ENCODE measurements around the gene DICER1. TPM values are rescaled to one million over a fixed set of nuclear protein-coding genes. Genes with fewer than 3 reads are reported as not detected.

DICER1 gene
- total RNA-seq, 1 experiment from 2014 or later = 57.1 TPM

- H3K4me3 ChIP-seq (ENCODE audit: low read depth, low read length, poor library complexity, severe bottlenecking) = no peak overlapping the region
- H3K27ac ChIP-seq (ENCODE audit: low read depth, low read length, poor library complexity, severe bottlenecking) = no peak overlapping the region
- ChIA-PET CTCF (no interaction called here), POLR2A (ENCODE audit: low non-redundant PET) (no interaction called here)
- BruUV-seq (replicated peaks) = no TSS peak
- no peaks in the 10 kb centered on the region for H3K4me1 ChIP-seq (ENCODE audit: insufficient read depth, low read length, poor library complexity, severe bottlenecking)
- intact Hi-C loops (cut with micrococcal nuclease; ENCODE audit: unreplicated experiment) = no loop called here
- no peaks in the 10 kb centered on the region for H3K36me3 ChIP-seq (ENCODE audit: insufficient read depth, low read length, poor library complexity, severe bottlenecking)
- TF ChIP-seq EZH2 (IDR thresholded peaks at IDR 0.05; ENCODE audit: borderline replicate concordance, low read depth, low read length, poor library complexity, severe bottlenecking) (no peak), CTCF (conservative IDR thresholded peaks at IDR 0.05; ENCODE audit: low read depth, low read length) (no peak)
- H3K27me3 ChIP-seq (replicated peaks; ENCODE audit: insufficient read depth, low read depth, low read length, poor library complexity) = no peaks in the 10 kb centered on the region
- DNase-seq (ENCODE audit: low spot score) = no peak
- H3K9me3 ChIP-seq (ENCODE audit: low read depth, low read length, poor library complexity, severe bottlenecking) = no peaks in the 10 kb centered on the region
Measured at GRCh38 chr14:95043314-95043713, 114.0 kb downstream of the DICER1 start.

DNA sequence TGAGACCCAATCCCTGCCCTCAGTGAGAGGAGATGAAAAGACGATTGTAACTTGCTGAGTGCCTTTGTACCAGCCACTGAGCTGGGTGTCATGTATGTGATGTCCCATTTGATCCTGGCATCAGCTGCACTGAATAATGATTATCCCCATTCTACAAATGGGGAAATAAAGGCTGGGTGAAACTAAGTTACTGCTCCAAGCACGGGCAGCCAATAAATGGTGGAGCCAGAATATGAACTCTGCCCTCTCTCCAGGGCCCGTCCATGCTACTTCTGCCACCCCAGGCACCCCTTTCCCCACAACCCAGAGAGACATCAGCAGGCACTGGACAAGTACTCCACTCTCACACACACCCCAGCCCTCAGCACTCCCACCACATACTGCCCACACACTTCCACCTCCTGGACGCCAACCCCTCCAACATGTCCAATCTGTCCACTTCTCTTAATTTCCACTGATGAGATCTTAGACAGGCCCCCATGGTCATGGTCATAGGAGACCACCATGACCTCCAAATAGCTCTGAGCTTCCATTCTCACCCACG, 115.8 kb downstream of the DICER1 start:
- Histone ChIP-seq H3K4me1 (ENCODE audit: insufficient read depth, low read length, poor library complexity, severe bottlenecking) (no peaks in the 10 kb centered on the region), H3K27ac (ENCODE audit: low read depth, low read length, poor library complexity, severe bottlenecking) (no peak overlapping the region), H3K9me3 (ENCODE audit: low read depth, low read length, poor library complexity, severe bottlenecking) (no peaks in the 10 kb centered on the region), H3K4me3 (ENCODE audit: low read depth, low read length, poor library complexity, severe bottlenecking) (no peak overlapping the region), H3K27me3 (replicated peaks; ENCODE audit: insufficient read depth, low read depth, low read length, poor library complexity) (no peaks in the 10 kb centered on the region), H3K36me3 (ENCODE audit: insufficient read depth, low read length, poor library complexity, severe bottlenecking) (no peaks in the 10 kb centered on the region)
- intact Hi-C loops (cut with micrococcal nuclease; ENCODE audit: unreplicated experiment) = no loop called here
- POLR2A ChIA-PET (ENCODE audit: low non-redundant PET) = no interaction called here
- CTCF ChIA-PET = no interaction called here
- DNase-seq (ENCODE audit: low spot score) = no peak
- BruUV-seq (replicated peaks) = no TSS peak
- TF ChIP-seq EZH2 (IDR thresholded peaks at IDR 0.05; ENCODE audit: borderline replicate concordance, low read depth, low read length, poor library complexity, severe bottlenecking) (no peak), CTCF (conservative IDR thresholded peaks at IDR 0.05; ENCODE audit: low read depth, low read length) (no peak)

DNA sequence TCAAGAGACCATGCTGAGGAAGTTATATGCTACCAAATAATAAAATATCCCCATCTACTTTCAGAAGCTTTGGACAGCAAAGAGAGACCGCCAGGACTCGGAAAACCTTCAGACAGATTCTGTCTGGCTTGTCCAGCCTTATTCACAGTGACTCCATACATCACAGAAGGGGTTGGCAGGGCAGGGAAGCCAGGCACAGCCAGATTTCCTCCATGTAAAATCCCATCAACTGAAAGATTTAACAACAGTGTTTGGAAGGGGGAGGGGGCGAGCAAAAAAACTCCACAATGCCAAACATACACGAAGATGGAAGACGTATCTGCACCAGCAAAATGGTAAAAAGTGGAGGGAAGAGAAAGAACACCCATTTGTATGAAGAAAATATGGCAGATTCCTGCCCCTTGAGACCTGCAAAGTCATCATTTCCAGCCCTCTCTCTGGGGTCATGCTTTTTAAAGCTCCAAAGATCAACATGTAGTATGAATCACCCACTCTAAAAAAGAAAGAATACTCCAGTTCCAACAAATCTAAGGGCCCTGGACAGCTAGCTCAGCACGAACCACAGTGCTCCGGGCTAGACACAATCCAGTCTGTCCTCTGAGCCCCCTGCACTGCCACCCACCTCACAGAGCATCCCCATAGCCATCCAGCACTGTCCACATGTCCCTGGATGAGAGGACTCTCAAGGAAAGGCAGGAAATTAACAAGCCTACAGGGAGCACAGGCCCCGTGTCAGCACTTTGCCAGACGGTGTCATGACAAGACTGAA, 116.4 kb downstream of the DICER1 start:
- CTCF ChIA-PET = no interaction called here
- intact Hi-C loops (cut with micrococcal nuclease; ENCODE audit: unreplicated experiment) = no loop called here
- H3K27me3 ChIP-seq (replicated peaks; ENCODE audit: insufficient read depth, low read depth, low read length, poor library complexity) = no peaks in the 10 kb centered on the region

More for the DNA sequence above, 116.4 kb downstream of the DICER1 start:
- H3K4me3 ChIP-seq (ENCODE audit: low read depth, low read length, poor library complexity, severe bottlenecking) = no peak overlapping the region
- H3K27ac ChIP-seq (ENCODE audit: low read depth, low read length, poor library complexity, severe bottlenecking) = no peak overlapping the region
- TF ChIP-seq CTCF (conservative IDR thresholded peaks at IDR 0.05; ENCODE audit: low read depth, low read length) (no peak), EZH2 (IDR thresholded peaks at IDR 0.05; ENCODE audit: borderline replicate concordance, low read depth, low read length, poor library complexity, severe bottlenecking) (no peak)
- POLR2A ChIA-PET (ENCODE audit: low non-redundant PET) = no interaction called here
- BruUV-seq (replicated peaks) = no TSS peak
- H3K4me1 ChIP-seq (ENCODE audit: insufficient read depth, low read length, poor library complexity, severe bottlenecking) = no peaks in the 10 kb centered on the region
- no peaks in the 10 kb centered on the region for H3K36me3 ChIP-seq (ENCODE audit: insufficient read depth, low read length, poor library complexity, severe bottlenecking)
- no peaks in the 10 kb centered on the region for H3K9me3 ChIP-seq (ENCODE audit: low read depth, low read length, poor library complexity, severe bottlenecking)
- no peak for DNase-seq (ENCODE audit: low spot score)
